HUDEP-2 (cell line): ENCODE measurements around the gene FAIM2.

Source experiments
- DNase-seq, 76 experiments: peaks; one replicate each; lab custom pipeline; 2025; ENCODE audit not compliant: unreplicated experiment in 76 of 76; lab: John Stamatoyannopoulos, UW

Gene FAIM2

GRCh38 chr12:49941556-49942511 lies 38.1 kb upstream of the FAIM2 start:
- no peak for DNase-seq

DNA sequence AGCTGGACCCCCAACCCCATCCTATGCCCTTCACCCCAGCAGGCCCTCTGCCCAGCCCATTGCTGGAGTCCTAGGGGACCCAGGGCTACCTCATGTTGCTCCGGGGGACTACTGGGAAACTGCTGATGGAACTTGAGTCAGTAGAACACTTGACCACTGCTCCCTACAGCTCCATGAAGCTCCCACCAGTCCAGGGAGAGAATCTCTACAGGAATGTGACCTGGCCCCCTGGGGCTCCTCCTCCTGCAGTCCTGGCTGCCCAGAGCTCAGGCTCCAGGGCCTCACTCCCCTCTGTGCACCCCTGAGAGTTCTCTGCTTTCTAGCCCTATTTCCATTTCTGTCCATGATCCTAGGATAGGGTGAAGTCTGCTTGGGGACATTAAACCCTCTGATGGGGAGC lies 36.0 kb upstream of the FAIM2 start:
- no peak for DNase-seq

GRCh38 chr12:49939307-49939706 lies 35.6 kb upstream of the FAIM2 start:
- no peak for DNase-seq

DNA sequence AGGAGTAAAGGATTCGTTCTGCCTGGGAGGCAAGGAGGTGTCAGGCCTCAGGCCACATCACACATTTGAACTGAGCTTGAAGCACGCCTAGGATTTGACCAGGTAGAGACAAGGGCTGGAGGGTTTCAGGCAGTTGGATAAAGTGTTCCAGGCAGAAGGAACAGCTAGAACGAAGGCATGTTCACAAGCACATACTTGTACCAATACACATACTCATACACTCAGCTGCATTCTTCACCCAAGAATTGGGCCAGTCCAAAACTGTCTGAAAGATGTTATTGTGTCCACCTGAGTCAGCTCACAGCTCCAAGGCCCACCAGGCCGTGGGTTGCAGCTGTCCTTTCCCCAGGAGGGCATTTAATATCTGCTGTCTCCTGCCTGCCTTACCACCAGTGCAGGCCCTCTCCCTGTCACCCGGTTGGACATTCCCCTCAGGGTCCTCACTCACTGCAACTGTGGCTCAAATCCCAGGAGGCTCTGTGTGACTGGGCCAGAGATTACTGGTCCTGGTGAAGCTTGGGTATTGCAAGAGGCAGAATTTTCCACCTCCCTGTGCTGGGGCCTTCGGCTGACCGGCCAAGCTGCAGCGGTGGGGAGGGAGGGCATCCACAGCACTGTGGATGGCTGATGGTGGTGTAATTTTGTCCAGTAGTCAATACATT lies 34.1 kb upstream of the FAIM2 start:
- no peak for DNase-seq

GRCh38 chr12:49936925-49937324 lies 33.2 kb upstream of the FAIM2 start:
- DNase-seq, result no peak

DNA sequence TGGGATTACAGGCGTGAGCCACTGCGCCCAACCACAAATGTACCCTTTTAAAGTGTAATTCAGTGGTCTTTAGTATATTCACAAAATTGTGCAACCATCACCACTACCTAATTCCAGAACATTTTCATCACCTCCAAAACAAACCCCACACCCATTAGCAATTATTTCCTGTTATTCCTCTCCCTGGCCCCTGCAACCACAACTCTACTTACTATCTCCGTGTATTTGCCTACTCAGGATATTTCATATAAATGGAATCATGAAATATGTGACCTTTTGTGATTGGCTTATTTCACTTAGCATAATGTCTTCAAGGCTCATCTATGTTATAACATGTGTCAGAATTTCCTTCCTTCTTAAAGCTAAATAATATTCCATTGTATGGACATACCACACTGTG lies 30.8 kb upstream of the FAIM2 start:
- DNase-seq, result no peak

DNA sequence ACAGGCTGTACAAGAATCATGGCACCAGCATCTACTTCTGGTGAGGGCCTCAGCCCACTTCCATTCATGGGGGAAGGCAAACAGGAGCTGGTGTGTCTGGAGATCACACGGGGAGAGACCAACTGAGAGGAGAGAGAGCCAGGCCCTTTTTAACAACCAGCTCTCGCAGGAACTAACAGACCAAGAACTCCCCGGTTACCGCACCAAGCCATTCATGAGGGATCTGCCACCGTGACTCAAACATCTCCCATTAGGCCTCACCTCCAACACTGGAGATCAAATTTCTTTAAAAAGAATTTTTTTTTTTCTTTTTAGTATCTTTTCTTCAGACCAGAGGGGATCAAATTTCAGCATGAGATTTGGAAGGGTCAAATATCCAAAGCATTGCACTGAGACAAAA lies 30.1 kb upstream of the FAIM2 start:
- DNase-seq, result no peak

DNA sequence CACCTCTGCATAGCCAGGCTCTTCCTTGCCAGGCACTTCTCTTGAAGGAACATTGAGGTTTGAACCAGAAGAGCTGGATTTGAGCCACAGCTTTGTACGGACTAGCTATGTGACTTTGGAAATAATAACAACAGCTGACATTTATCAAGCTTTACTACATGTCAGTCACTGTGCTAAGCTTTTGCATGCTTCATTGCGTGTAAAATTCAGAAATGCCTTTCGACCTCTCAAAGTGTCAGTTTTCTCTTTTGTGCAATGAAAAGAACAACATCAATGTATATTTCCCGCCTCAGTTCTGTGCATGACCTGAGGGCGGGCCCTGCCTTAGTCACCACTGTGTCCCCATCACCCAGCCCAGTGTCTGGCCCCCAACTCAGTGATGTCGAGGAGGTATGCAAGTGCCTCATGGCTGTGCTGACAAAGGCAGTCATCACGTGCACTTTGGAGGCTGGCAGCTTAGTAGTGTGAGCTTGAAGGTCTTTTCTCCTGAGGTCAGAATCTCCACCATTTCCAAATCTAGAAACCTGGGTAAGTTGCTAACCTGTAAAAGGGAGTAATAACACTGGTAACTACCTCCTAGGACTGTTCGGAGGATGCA lies 28.9 kb upstream of the FAIM2 start:
- no peak for DNase-seq

DNA sequence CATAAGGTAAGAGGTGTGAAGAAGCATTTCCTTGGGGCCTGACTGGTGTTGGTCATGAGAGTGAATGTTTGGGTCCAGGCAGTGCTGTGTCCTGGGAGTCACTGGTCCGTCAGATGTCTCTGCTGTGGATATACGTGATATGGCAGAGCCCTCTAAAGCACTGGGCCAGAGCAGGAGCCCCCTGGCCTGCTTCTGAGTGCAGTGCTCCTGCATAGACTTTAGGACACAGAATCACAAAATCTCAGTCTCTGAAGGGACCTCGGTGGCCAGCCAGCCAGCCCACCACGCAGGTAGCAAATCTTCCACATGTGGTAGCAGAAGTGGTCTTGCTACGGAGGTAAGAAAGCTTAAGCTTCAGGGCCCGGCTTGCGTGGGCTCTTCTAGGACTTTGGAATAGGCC lies 28.3 kb upstream of the FAIM2 start:
- DNase-seq, result no peak

- no peak for DNase-seq
These were observed 27.0 kb upstream of the FAIM2 start for GRCh38 chr12:49930515-49931288.

- no peak for DNase-seq
These were observed 25.9 kb upstream of the FAIM2 start for GRCh38 chr12:49929581-49929980.

DNA sequence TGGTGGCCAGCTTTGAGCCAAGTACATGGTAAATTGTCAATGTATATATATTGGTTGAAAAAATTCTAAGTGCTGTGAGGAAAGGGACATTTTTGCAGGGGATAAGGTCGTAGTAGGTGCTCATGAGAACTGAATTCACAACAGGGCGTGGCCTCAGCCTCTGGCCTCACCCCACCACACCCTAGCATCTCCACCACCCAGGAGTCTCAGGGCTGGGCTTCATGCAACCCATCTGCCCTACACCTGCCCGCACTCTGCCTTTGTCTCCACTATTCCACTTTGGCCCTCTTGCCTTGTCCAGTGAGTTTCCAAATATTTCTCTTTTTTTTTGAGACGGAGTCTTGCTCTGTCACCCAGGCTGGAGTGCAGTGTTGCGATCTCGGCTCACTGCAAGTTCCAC lies 24.8 kb upstream of the FAIM2 start:
- no peak for DNase-seq

DNA sequence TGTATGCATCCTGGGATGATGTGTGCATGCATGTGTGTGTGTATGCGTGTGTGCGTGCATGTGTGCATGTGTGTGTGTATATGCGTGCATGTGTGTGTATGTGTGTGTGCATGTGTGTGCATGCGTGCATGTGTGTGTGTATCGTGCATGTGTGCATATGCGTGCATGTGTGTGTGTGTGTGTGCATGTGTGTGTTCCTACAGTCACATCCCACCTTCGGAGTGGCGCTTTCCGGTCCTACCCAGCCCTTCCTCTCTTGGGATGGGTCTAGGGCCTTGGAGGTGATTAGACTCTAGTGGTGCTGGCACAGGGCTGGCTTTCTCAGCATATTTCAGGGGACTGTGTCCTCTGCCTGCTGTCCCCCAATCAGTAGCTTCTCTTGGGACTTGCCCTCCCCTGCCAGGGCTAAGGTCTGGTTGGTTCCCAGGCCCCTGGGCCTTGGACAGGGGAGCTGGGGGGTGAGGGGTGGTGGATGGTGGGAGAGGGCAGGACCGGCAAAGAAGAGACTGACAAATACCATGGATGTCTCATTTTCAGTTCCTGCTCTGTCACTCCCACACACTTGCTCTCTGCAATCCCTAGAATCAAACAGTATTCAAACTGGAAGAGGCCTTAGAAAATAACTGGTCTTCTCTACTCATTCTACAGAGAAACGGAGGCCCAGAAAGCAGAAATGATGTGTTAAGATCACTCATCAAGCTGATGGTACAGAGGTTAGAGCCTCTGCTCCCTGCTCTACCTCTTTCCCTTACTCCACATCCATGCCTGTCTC lies 21.9 kb upstream of the FAIM2 start:
- no peak for DNase-seq

DNA sequence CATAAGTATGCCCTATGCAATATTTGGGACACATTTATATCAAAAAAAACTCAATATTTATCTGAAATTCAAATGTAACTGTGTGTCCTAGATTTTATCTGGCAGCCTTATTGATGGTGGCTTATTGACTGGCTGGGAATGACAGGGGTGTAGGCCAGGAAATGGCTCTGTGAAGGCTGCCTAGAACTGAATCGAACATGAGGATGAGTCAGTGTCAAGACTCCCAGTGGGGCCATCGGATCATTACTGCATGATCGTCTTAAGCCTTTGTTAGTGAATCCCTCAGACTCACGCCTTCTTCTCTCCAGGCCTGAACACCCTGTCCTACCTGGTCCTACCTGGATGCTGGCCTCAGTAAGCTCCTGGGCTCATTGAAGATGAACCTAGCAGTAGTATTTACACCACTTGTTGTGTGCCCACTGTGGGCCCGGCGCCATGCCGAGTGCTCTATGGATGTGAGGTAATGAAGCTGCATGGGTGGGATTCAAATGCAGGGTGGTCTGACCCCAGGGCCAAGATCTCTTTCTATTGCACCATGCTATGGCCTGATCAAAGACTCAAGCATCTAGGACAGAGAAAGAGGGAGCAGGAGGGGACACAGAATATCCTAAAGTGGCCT lies 21.0 kb upstream of the FAIM2 start:
- DNase-seq, result no peak

DNA sequence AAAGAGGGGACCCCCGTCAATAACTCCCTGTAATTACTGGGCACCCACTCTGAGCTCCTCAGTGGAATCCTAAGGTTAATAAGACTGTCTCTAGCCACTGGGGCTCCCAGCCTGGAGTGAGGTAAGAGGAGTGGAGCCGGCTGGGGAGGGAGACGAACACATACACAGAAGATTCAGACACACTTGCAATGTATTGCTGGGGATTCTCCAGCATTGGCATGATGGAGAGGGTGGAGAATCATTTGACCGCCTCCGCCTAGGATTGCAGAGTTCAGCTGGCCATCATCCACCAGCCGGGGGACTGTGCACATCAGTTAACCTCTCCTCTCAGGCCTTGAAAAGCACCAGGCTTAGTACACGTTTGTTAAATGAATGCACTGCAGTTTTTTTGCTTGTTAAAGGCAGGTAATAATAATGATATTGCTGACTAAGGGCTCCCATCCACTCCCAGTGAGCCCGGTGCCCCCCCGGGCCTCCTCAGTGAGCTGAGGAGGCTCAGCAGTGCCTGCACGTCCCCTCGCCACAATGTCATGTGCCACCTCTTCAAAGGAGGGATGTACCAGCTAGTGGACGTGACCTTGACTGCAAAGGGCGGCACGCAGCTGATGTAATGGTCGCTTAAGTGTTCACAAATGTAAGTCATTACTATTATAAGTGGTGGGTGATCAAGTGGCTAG lies 20.3 kb upstream of the FAIM2 start:
- no peak for DNase-seq

- DNase-seq, result no peak
These were observed 19.4 kb upstream of the FAIM2 start for GRCh38 chr12:49923035-49923644.

GRCh38 chr12:49922349-49923034 lies 18.8 kb upstream of the FAIM2 start:
- DNase-seq, result no peak

DNA sequence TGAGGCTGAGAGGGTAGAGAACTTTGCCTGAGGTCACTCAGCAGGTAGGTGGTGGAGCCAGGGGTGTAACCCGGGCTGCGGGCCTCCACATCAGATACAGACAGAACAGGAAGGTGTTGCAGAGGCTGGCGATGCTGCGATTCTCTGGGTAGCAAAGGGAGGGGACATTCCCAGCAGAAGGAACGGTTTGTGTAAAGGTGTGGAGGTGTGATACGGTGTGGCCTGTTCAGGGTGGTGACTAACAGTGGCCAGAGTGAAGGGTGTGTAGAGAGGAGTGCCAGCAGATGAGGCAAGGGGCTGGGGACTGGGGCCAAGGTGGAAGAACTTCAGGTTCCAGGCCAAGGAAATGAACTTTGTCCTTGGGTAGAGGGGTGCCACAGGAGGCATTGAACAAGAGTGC lies 18.2 kb upstream of the FAIM2 start:
- no peak for DNase-seq
